ENCODE results near the gene SAPCD2. TPM values are rescaled to one million over a fixed set of nuclear protein-coding genes. Genes with fewer than 3 reads are reported as not detected.
A peak's percentile ranks its signal among the peaks of the same experiment; 100 is the strongest.

Gene SAPCD2
- total RNA-seq, 4 donors from 2014 or later, result 8.2 to 13.6 (median 13.3) TPM

DNA sequence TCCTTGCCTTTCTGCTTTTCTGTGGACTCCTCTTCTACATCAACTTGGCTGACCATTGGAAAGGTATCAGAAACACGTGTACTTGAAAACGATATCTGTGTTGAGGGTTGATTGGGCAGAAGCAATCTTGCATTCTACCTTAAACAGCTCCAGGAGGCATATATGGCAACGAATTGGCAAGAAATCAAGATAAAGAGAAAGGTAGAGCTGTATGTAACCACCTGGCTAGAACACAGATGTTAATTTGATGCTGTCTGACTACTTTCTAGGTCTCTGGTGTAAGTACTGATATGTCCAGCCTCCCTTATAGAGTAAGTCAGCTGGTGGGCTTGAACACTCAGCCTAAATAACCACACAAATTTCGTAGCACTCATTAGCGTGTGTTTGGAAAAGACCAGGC is 17.8 kb upstream of the SAPCD2 start:
- no peak for DNase-seq (ENCODE audit: low spot score in 2 of 2)
- Histone ChIP-seq H3K9me3 (no peaks in the 10 kb centered on the region), H3K27ac (no peak overlapping the region), H3K4me3 (no peak overlapping the region), H3K4me1 (peaks cover 65% of the 10 kb centered on the region), H3K27me3 (no peaks in the 10 kb centered on the region), H3K36me3 (peaks cover 33% of the 10 kb centered on the region)
- 68% methylated on average over 5 of the region's 5 CpGs for WGBS
- no peak for TF ChIP-seq POLR2A (IDR thresholded peaks at IDR 0.05)
- TF ChIP-seq EP300 (IDR thresholded peaks at IDR 0.05), result no peak

DNA sequence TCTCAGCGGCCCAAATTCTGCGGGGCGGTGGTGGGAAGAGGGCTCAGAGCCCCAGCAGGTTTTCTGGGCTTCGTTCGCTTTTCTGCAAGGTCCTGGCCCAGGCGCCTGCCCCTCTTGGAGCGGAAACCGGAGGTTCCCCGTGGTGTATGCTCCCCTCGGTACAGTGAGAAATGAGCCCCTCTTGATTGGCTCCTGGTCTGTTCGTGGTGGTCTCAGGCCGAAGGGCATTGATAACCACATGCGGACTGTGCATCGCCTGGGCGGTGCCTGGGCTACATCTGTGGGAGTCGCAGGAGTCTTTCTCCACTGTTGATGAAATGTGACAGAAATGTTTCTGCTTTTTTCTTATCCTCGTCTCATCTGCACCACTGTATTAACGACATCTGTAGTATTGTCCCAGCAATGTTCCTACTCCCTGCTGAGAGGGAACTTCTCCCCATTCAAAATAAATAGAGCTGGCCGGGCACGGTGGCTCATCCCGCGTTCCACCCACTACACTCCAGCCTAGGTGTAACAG is 17.1 kb upstream of the SAPCD2 start:
- TF ChIP-seq POLR2A (IDR thresholded peaks at IDR 0.05), result no peak
- TF ChIP-seq POLR2AphosphoS5 (IDR thresholded peaks at IDR 0.05), result no peak
- TF ChIP-seq EP300 (IDR thresholded peaks at IDR 0.05), result no peak
- TF ChIP-seq, protein P1, sequence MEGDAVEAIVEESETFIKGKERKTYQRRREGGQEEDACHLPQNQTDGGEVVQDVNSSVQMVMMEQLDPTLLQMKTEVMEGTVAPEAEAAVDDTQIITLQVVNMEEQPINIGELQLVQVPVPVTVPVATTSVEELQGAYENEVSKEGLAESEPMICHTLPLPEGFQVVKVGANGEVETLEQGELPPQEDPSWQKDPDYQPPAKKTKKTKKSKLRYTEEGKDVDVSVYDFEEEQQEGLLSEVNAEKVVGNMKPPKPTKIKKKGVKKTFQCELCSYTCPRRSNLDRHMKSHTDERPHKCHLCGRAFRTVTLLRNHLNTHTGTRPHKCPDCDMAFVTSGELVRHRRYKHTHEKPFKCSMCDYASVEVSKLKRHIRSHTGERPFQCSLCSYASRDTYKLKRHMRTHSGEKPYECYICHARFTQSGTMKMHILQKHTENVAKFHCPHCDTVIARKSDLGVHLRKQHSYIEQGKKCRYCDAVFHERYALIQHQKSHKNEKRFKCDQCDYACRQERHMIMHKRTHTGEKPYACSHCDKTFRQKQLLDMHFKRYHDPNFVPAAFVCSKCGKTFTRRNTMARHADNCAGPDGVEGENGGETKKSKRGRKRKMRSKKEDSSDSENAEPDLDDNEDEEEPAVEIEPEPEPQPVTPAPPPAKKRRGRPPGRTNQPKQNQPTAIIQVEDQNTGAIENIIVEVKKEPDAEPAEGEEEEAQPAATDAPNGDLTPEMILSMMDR (IDR thresholded peaks at IDR 0.05), result no peak
- Histone ChIP-seq H3K9me3 (no peaks in the 10 kb centered on the region), H3K4me1 (peaks cover 72% of the 10 kb centered on the region), H3K27ac (peak overlapping the region; percentile 96), H3K27me3 (no peaks in the 10 kb centered on the region), H3K36me3 (peaks cover 33% of the 10 kb centered on the region), H3K4me3 (peak overlapping the region; percentile 83)
- 11% methylated on average over 17 of the region's 22 CpGs for WGBS
- peak; percentile 72 to 80 for DNase-seq (ENCODE audit: low spot score in 2 of 2)

DNA sequence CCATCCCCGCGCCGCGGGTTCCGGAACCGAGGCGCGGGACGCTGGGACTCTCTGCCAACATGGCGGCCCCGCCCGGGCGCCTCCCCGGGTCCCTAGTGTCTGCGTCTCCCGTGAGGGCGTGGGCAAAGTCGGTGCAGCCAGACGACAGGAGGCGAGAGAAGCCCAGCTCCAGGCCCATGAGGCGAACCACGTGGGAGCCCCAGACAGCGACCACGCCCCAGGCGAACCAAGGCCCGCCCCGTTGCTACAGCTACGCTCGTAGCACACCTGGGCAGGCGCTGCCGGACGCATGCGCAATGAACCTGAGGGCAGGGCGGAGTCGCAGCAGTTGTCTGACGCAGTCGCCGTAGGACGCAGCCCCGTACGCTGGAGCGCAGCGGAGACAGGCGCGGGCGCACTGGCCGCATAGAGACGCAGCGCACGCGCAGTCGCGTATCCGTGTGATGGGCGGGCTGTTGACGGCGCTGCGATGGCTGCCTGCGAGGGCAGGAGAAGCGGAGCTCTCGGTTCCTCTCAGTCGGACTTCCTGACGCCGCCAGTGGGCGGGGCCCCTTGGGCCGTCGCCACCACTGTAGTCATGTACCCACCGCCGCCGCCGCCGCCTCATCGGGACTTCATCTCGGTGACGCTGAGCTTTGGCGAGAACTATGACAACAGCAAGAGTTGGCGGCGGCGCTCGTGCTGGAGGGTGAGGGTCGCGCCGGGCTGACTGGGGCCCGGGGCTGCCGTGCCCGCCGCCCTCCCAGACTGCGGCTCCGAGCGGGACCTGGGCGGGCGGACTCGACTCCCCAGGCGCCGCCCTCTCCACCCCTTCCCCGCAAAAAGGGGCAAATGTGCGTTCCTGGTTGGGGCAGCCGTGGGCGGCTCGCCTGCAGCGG is 16.4 kb upstream of the SAPCD2 start, which contains the start of gene MAN1B1:
Gene MAN1B1, plus strand, starts transcription at position 455 of the 878 bp plus-strand sequence. Its CDS starts 15 bp downstream, at position 470.
- WGBS, result no CpG with 5 or more reads among the region's 101 CpGs

DNA sequence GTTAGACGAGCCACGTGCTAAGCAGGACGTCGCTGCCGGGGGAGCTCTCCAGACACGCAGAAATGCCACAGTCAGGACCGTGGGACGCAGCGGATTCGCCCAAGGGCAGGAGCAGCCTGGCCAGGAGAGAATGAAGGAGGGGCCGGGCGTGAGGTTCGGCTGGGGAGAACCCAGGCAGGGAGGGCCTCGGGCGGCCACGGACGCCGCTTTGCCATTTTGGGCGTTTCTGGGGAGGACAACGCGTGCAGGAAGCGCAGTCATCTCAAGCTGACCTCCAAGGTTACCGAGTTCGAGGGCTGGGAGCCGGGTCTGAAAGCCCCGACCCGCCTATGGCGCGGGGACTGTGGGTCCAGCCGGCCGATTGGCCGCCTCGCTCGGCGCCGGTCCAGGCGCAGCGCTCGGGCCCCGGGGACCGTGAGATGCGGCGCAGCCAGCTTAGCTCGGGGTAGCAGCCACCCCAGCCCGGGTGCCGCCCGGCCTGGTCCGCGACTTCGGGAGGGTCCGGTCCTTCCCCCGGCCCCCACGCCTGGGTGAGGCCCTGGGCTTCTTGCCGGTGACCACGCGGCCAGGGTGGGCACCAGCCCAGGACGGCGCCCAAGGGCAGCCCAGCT is 15.7 kb upstream of the SAPCD2 start:
- Histone ChIP-seq H3K9me3 (no peaks in the 10 kb centered on the region), H3K4me3 (peak overlapping the region; percentile 83), H3K36me3 (peaks cover 32% of the 10 kb centered on the region), H3K27me3 (no peaks in the 10 kb centered on the region), H3K27ac (peak overlapping the region; percentile 96), H3K4me1 (peaks cover 72% of the 10 kb centered on the region)
- TF ChIP-seq POLR2A (IDR thresholded peaks at IDR 0.05), result no peak
- no peak for TF ChIP-seq POLR2AphosphoS5 (IDR thresholded peaks at IDR 0.05)
- peak; percentile 85 to 86 for DNase-seq (ENCODE audit: low spot score in 2 of 2)
- WGBS, result 0% methylated on average over 11 of the region's 58 CpGs

More for the DNA sequence above, 16.4 kb upstream of the SAPCD2 start, which contains the start of gene MAN1B1:
- H3K4me3 ChIP-seq, result peak within 1 kb of the TSS; percentile 83
- peaks cover 72% of the 10 kb centered on the region for H3K4me1 ChIP-seq
- no peaks in the 10 kb centered on the region for H3K9me3 ChIP-seq
- peak in 1 of 2 donors; percentile 37 for TF ChIP-seq POLR2A (IDR thresholded peaks at IDR 0.05)
- no peak for TF ChIP-seq EP300 (IDR thresholded peaks at IDR 0.05)
- peak in 2 of 3 donors; percentile 7 to 88 for TF ChIP-seq POLR2AphosphoS5 (IDR thresholded peaks at IDR 0.05)
- TF ChIP-seq, protein P1 (IDR thresholded peaks at IDR 0.05), result no peak
- peak within 1 kb of the TSS; percentile 96 for H3K27ac ChIP-seq
- peak; percentile 98 to 99 for DNase-seq (ENCODE audit: low spot score in 2 of 2)
- H3K27me3 ChIP-seq, result no peaks in the 10 kb centered on the region
- peaks cover 36% of the 10 kb centered on the region for H3K36me3 ChIP-seq

DNA sequence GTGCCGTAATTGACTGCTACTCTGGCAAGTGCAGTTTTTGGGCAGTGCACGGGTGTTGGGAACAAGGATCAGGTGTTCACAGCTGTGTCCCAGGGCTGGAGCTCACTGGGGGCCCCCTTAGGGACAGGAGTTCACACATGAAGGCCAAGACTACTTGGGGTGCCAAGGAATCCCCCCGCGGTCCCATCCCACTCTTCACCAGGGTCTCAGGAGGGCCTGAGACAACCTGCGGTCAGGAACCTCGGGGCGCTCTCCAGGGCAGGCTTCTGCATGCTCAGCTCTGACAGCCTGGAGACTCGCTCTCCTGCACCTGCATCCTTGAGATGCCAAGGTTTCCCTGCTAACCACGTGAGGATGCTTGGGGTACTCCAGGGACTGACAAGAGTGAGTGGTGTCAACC is 14.2 kb upstream of the SAPCD2 start:
- Histone ChIP-seq H3K27ac (peak overlapping the region; percentile 96), H3K36me3 (peaks cover 35% of the 10 kb centered on the region), H3K4me1 (peaks cover 69% of the 10 kb centered on the region), H3K9me3 (no peaks in the 10 kb centered on the region), H3K4me3 (no peak overlapping the region), H3K27me3 (no peaks in the 10 kb centered on the region)
- DNase-seq (ENCODE audit: low spot score in 2 of 2), result no peak
- TF ChIP-seq POLR2A (IDR thresholded peaks at IDR 0.05), result no peak
- TF ChIP-seq EP300 (IDR thresholded peaks at IDR 0.05), result no peak
- no peak for TF ChIP-seq POLR2AphosphoS5 (IDR thresholded peaks at IDR 0.05)
- TF ChIP-seq, protein P1 (IDR thresholded peaks at IDR 0.05), result no peak
- WGBS, result 24% methylated on average over 8 of the region's 9 CpGs

All from suprapubic skin (tissue), 4 donors.